Measurements from ENCODE around the gene CAMK2D. TPM values are rescaled to one million over a fixed set of nuclear protein-coding genes. Genes with fewer than 3 reads are reported as not detected.
A peak's percentile ranks its signal among the peaks of the same experiment; 100 is the strongest.

Gene CAMK2D
- total and polyA plus RNA-seq, 8 donors: 4.0 to 23.1 (median 9.8) TPM

- no peak for TF ChIP-seq CTCF (IDR thresholded peaks at IDR 0.05)
- no peaks in the 10 kb centered on the region for H3K27me3 ChIP-seq
- H3K4me1 ChIP-seq: peaks cover 0 to 13% (median 5%) of the 10 kb centered on the region in 3 donors
- no peaks in the 10 kb centered on the region for H3K36me3 ChIP-seq
- no peaks in the 10 kb centered on the region for H3K9me3 ChIP-seq
- FAIRE-seq (no peak), ATAC-seq (peak in 1 of 4 donors; percentile 32), DNase-seq (no peak)
- no peak overlapping the region for H3K4me3 ChIP-seq
- intact Hi-C loops (cut with DNase I): no loop called here
- H3K27ac ChIP-seq: no peak overlapping the region
Observed at GRCh38 chr4:113739197-113739596, 22.3 kb downstream of the CAMK2D start.

- FAIRE-seq (no peak), DNase-seq (no peak), ATAC-seq (no peak)
- Histone ChIP-seq H3K36me3 (no peaks in the 10 kb centered on the region), H3K4me3 (no peak overlapping the region), H3K27me3 (no peaks in the 10 kb centered on the region), H3K4me1 (peaks cover 0 to 15% (median 14%) of the 10 kb centered on the region in 3 donors), H3K9me3 (no peaks in the 10 kb centered on the region), H3K27ac (no peak overlapping the region)
- no peak for TF ChIP-seq CTCF (IDR thresholded peaks at IDR 0.05)
- intact Hi-C loops (cut with DNase I): no loop called here
Observed at GRCh38 chr4:113738251-113738650, 23.3 kb downstream of the CAMK2D start.

- H3K9me3 ChIP-seq: no peaks in the 10 kb centered on the region
- H3K4me1 ChIP-seq: peaks cover 0 to 16% (median 8%) of the 10 kb centered on the region in 3 donors
- no peak overlapping the region for H3K27ac ChIP-seq
- FAIRE-seq (no peak), ATAC-seq (no peak), DNase-seq (no peak)
- H3K4me3 ChIP-seq: no peak overlapping the region
- TF ChIP-seq CTCF (IDR thresholded peaks at IDR 0.05): no peak
- intact Hi-C loops (cut with DNase I): no loop called here
- H3K27me3 ChIP-seq: no peaks in the 10 kb centered on the region
- no peaks in the 10 kb centered on the region for H3K36me3 ChIP-seq
Observed at GRCh38 chr4:113733685-113734084, 27.9 kb downstream of the CAMK2D start.

- WGBS, 2 donors: 67 to 69% methylated on average over 1 of the region's 1 CpG
- intact Hi-C loops (cut with DNase I): no loop called here
- no peak for DNase-seq
- Histone ChIP-seq H3K27ac (no peak overlapping the region), H3K4me3 (no peak overlapping the region), H3K4me1 (peaks cover 0 to 16% (median 2%) of the 10 kb centered on the region in 3 donors), H3K36me3 (no peaks in the 10 kb centered on the region), H3K9me3 (no peaks in the 10 kb centered on the region), H3K27me3 (no peaks in the 10 kb centered on the region)
- ATAC-seq: no peak
- FAIRE-seq: no peak
- TF ChIP-seq CTCF (IDR thresholded peaks at IDR 0.05): no peak
Observed at GRCh38 chr4:113732967-113733527, 28.5 kb downstream of the CAMK2D start.

GRCh38 chr4:113730467-113731216 is 30.9 kb downstream of the CAMK2D start:
- WGBS, 2 donors: 91% methylated on average over 2 of the region's 2 CpGs
- intact Hi-C loops (cut with DNase I): no loop called here
- FAIRE-seq: no peak

More at GRCh38 chr4:113730467-113731216, 30.9 kb downstream of the CAMK2D start:
- Histone ChIP-seq H3K36me3 (no peaks in the 10 kb centered on the region), H3K27ac (no peak overlapping the region), H3K4me3 (no peak overlapping the region), H3K27me3 (no peaks in the 10 kb centered on the region), H3K4me1 (peaks cover 0 to 20% (median 2%) of the 10 kb centered on the region in 3 donors), H3K9me3 (no peaks in the 10 kb centered on the region)
- ATAC-seq (no peak), DNase-seq (no peak)
- TF ChIP-seq CTCF (IDR thresholded peaks at IDR 0.05): no peak
